Measurements from ENCODE around the gene RARB.

GRCh38 chr3:25604107-25604805 is 176.2 kb downstream of the RARB start:
- TF ChIP-seq TSHZ2 (CRISPR knock-in tag; IDR thresholded peaks at IDR 0.05) (no peak), TOX (CRISPR knock-in tag; IDR thresholded peaks at IDR 0.05; ENCODE audit: borderline replicate concordance) (no peak), RARB (CRISPR knock-in tag; IDR thresholded peaks at IDR 0.05) (no peak)

Data from SK-N-SH treated with all-trans-retinoic acid at 6 μM for 48 hours (cell line).